H9 (cell line): ENCODE results near the gene TMEM248. TPM values are rescaled to one million over a fixed set of nuclear protein-coding genes. Genes with fewer than 3 reads are reported as not detected.

Source experiments
- DNase-seq: peaks from one replicate; pipeline ENCODE4 v3.0.0-alpha.2; 2017
- H2AFZ ChIP-seq: one replicate; pipeline ENCODE4 v1.6.1; 2013; ENCODE audit warnings: mild to moderate bottlenecking, low read length, control low read depth, moderate library complexity
- H2AK5ac ChIP-seq: 2 replicates; pipeline ENCODE4 v1.6.1; 2013; ENCODE audit warnings: low read length, control low read depth, mixed read lengths; ENCODE audit not compliant: insufficient read length
- H2BK120ac ChIP-seq: one replicate; pipeline ENCODE4 v1.6.1; 2013; ENCODE audit warnings: low read depth, mild to moderate bottlenecking, low read length, control low read depth, inconsistent platforms; ENCODE audit not compliant: poor library complexity, severe bottlenecking
- H2BK12ac ChIP-seq: 2 replicates; pipeline ENCODE4 v1.6.1; 2013; ENCODE audit warnings: low read length, control low read depth, mixed read lengths, low read depth; ENCODE audit not compliant: insufficient read length
- H2BK15ac ChIP-seq: 2 replicates; pipeline ENCODE4 v1.6.1; 2013; ENCODE audit warnings: low read depth, low read length, control low read depth
- H2BK20ac ChIP-seq: one replicate; pipeline ENCODE4 v1.6.1; 2013; ENCODE audit warnings: low read depth, mild to moderate bottlenecking, low read length, control low read depth, inconsistent platforms; ENCODE audit not compliant: poor library complexity, severe bottlenecking
- H2BK5ac ChIP-seq: 2 replicates; pipeline ENCODE4 v1.6.1; 2013; ENCODE audit warnings: low read length, control low read depth, mixed read lengths; ENCODE audit not compliant: insufficient read length
- H3K14ac ChIP-seq: 2 replicates; pipeline ENCODE4 v1.6.1; 2013; ENCODE audit warnings: low read length, control low read depth; ENCODE audit not compliant: insufficient read depth
- H3K18ac ChIP-seq: 2 replicates; pipeline ENCODE4 v1.6.1; 2013; ENCODE audit warnings: low read depth, mild to moderate bottlenecking, mixed read lengths, low read length, control low read depth; ENCODE audit not compliant: insufficient read length
- H3K23ac ChIP-seq: 2 replicates; pipeline ENCODE4 v1.6.1; 2013; ENCODE audit warnings: low read length, control low read depth, mixed read lengths, low read depth; ENCODE audit not compliant: insufficient read length
- H3K23me2 ChIP-seq: 2 replicates; pipeline ENCODE4 v1.6.1; 2013; ENCODE audit warnings: low read depth, mild to moderate bottlenecking, mixed read lengths, low read length, control low read depth; ENCODE audit not compliant: insufficient read length, poor library complexity, severe bottlenecking
- H3K27ac ChIP-seq: 2 replicates; pipeline ENCODE4 v1.5.1; 2013; ENCODE audit warnings: low read length, control low read depth, mixed read lengths, low read depth; ENCODE audit not compliant: insufficient read length
- H3K27me3 ChIP-seq: 2 replicates; pipeline ENCODE4 v1.6.1; 2013; ENCODE audit warnings: low read length, control low read depth, inconsistent platforms; ENCODE audit not compliant: insufficient read depth
- H3K4ac ChIP-seq: 2 replicates; pipeline ENCODE4 v1.6.1; 2013; ENCODE audit warnings: low read depth, mild to moderate bottlenecking, control low read depth, inconsistent platforms, low read length, moderate library complexity
- H3K4me1 ChIP-seq: 2 replicates; pipeline ENCODE4 v1.6.1; 2013; ENCODE audit warnings: low read length, control low read depth, inconsistent platforms; ENCODE audit not compliant: insufficient read depth
- H3K4me2 ChIP-seq: 2 replicates; pipeline ENCODE4 v1.6.1; 2013; ENCODE audit warnings: low read length, control low read depth, mixed read lengths; ENCODE audit not compliant: insufficient read length, insufficient read depth
- H3K56ac ChIP-seq: 2 replicates; pipeline ENCODE4 v1.6.1; 2013; ENCODE audit warnings: low read depth, mild to moderate bottlenecking, mixed read lengths, low read length, control low read depth; ENCODE audit not compliant: insufficient read length
- H3K79me1 ChIP-seq: 2 replicates; pipeline ENCODE4 v1.6.1; 2013; ENCODE audit warnings: low read depth, mild to moderate bottlenecking, moderate library complexity, low read length, control low read depth, inconsistent platforms; ENCODE audit not compliant: insufficient read depth, poor library complexity, severe bottlenecking
- H3K79me2 ChIP-seq: 2 replicates; pipeline ENCODE4 v1.6.1; 2013; ENCODE audit warnings: low read length, control low read depth, inconsistent platforms; ENCODE audit not compliant: insufficient read depth
- H3K9ac ChIP-seq: 2 replicates; pipeline ENCODE4 v1.6.1; 2013; ENCODE audit warnings: low read length, control low read depth, mixed read lengths; ENCODE audit not compliant: insufficient read length; ENCODE audit errors: extremely low read depth
- H3K9me3 ChIP-seq: one replicate; pipeline ENCODE4 v1.6.1; 2013; ENCODE audit warnings: low read depth, low read length, inconsistent platforms; ENCODE audit not compliant: control insufficient read depth
- H3T11ph ChIP-seq: one replicate; pipeline ENCODE4 v1.6.1; 2013; ENCODE audit warnings: mild to moderate bottlenecking, low read length, control low read depth, inconsistent platforms
- H4K20me1 ChIP-seq: one replicate; pipeline ENCODE4 v1.6.1; 2013; ENCODE audit not compliant: control insufficient read depth, insufficient read length, insufficient read depth
- H4K5ac ChIP-seq: 2 replicates; pipeline ENCODE4 v1.6.1; 2013; ENCODE audit warnings: low read depth, mild to moderate bottlenecking, mixed read lengths, low read length, control low read depth; ENCODE audit not compliant: insufficient read length
- H4K8ac ChIP-seq: replicated peaks from 2 replicates; pipeline ENCODE4 v1.6.1; 2013; ENCODE audit warnings: low read length, control low read depth, mixed read lengths, low read depth; ENCODE audit not compliant: insufficient read length
- H4K91ac ChIP-seq: 2 replicates; pipeline ENCODE4 v1.6.1; 2013; ENCODE audit warnings: low read depth, mild to moderate bottlenecking, moderate library complexity, mixed read lengths, low read length, control low read depth; ENCODE audit not compliant: insufficient read length
- H3K27ac Mint-ChIP-seq, 3 experiments: 2 replicates in 2 of 3; 3 replicates in 1 of 3; pipeline ENCODE4 v1.8.0; 2020 to 2021; ENCODE audit warnings: mixed read lengths in 3 of 3, mild to moderate bottlenecking in 1 of 3, moderate library complexity in 1 of 3
- H3K27me3 Mint-ChIP-seq: 2 replicates; pipeline ENCODE4 v1.8.0; 2021; ENCODE audit warnings: low read depth, mild to moderate bottlenecking, moderate library complexity, mixed read lengths
- H3K36me3 Mint-ChIP-seq, 3 experiments: 2 replicates in 2 of 3; 3 replicates in 1 of 3; pipeline ENCODE4 v1.8.0; 2020 to 2021; ENCODE audit warnings: low read depth in 3 of 3, mixed read lengths in 3 of 3; ENCODE audit not compliant: insufficient read depth in 1 of 3
- H3K4me1 Mint-ChIP-seq, 2 experiments: 2 replicates each; pipeline ENCODE4 v1.8.0; 2020; ENCODE audit warnings: mixed read lengths in 2 of 2
- H3K4me3 Mint-ChIP-seq, 2 experiments: 2 replicates in 1 of 2; 3 replicates in 1 of 2; pipeline ENCODE4 v1.8.0; 2020 to 2021; ENCODE audit warnings: mild to moderate bottlenecking in 2 of 2, mixed read lengths in 2 of 2, moderate library complexity in 1 of 2
- H3K9me3 Mint-ChIP-seq, 2 experiments: 2 replicates in 1 of 2; 3 replicates in 1 of 2; pipeline ENCODE4 v1.8.0; 2020; ENCODE audit warnings: mild to moderate bottlenecking in 2 of 2, mixed read lengths in 2 of 2, moderate library complexity in 1 of 2
- WGBS: extraction: QIAGEN DNeasy Blood & Tissue Kit; methylation state at CpG from one replicate; pipeline ENCODE4 v1.1.7; 2013; ENCODE audit warnings: missing lambda C conversion rate, low lambda C conversion rate, mixed read lengths; ENCODE audit not compliant: insufficient read length; ENCODE audit errors: extremely low coverage; 5-methylcytosine and 5-hydroxymethylcytosine counted together
- total RNA-seq: library from RNA; stranded (reverse); gene quantifications from 2 replicates; pipeline ENCODE4 v1.2.1, GENCODE V29; 2021
- TF ChIP-seq, protein P1 (sequence below): fragments of 200-600 bp; sonication (generic); conservative IDR thresholded peaks from 3 replicates; pipeline ENCODE4 v1.8.0; 2021; ENCODE audit warnings: antibody characterized with exemption, mild to moderate bottlenecking

Gene TMEM248
- total RNA-seq, 1 experiment from 2014 or later = 74.2 TPM

DNA sequence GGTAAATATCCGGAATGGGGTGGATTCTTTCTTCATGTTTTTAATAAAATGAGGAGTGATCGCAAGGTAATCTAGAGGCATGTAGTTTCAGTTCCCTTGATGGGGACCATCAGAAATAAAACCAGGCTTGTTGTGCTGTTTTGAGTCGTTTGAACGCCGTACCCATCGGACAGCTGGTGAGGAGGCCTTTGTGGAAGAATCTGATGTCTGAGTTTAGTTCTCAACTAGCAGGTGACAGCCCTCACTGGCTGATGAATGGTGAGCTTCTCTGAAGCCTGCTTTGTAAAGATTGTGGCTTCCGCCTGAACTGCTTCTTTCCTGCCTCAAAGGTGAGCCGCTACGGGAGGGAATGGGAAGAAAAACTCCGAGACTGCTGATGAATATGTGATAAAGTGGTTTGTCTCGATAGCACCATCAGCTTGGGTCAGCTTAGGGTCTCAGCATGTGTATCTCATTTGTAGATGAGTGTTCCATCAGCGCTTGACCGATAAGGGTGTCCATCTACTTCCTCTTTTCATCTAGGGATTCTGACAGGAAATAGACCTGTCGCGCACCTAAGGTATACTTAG lies 977 bp downstream of the TMEM248 start:
- H3K14ac ChIP-seq = no peak overlapping the region
- peak overlapping the region; percentile 79 for H3K9ac ChIP-seq
- H3K4ac ChIP-seq = no peak overlapping the region
- no peak overlapping the region for H2BK12ac ChIP-seq
- peak overlapping the region; percentile 93 for H3K4me2 ChIP-seq
- H3K23ac ChIP-seq = no peak overlapping the region
- no peaks in the 10 kb centered on the region; the same call in 1 of the 2 replicates for H3K27me3 ChIP-seq
- H3K36me3 Mint-ChIP-seq = peaks cover 5 to 11% (median 7%) of the 10 kb centered on the region in 3 experiments; a peak in 5 of 7 replicates
- H3K9me3 ChIP-seq = no peaks in the 10 kb centered on the region
- H3K27ac ChIP-seq = no peak overlapping the region
- no peak overlapping the region for H2AK5ac ChIP-seq
- H3K4me1 ChIP-seq = no peaks in the 10 kb centered on the region; the same call in 1 of the 2 replicates
- no peak overlapping the region for H2BK120ac ChIP-seq
- peak overlapping the region; percentile 78 to 91 (median 90) for H3K27ac Mint-ChIP-seq
- peaks cover 13 to 14% of the 10 kb centered on the region in 2 experiments for H3K4me1 Mint-ChIP-seq
- H4K20me1 ChIP-seq = no peaks in the 10 kb centered on the region
- H3T11ph ChIP-seq = no peak overlapping the region
- no peaks in the 10 kb centered on the region for H3K27me3 Mint-ChIP-seq
- no peak overlapping the region for H4K5ac ChIP-seq
- H3K23me2 ChIP-seq = peaks cover 3% of the 10 kb centered on the region
- H2BK15ac ChIP-seq = no peak overlapping the region
- H3K4me3 Mint-ChIP-seq = peak overlapping the region; percentile 86 to 95
- no peak overlapping the region for H4K91ac ChIP-seq
- TF ChIP-seq, protein P1, sequence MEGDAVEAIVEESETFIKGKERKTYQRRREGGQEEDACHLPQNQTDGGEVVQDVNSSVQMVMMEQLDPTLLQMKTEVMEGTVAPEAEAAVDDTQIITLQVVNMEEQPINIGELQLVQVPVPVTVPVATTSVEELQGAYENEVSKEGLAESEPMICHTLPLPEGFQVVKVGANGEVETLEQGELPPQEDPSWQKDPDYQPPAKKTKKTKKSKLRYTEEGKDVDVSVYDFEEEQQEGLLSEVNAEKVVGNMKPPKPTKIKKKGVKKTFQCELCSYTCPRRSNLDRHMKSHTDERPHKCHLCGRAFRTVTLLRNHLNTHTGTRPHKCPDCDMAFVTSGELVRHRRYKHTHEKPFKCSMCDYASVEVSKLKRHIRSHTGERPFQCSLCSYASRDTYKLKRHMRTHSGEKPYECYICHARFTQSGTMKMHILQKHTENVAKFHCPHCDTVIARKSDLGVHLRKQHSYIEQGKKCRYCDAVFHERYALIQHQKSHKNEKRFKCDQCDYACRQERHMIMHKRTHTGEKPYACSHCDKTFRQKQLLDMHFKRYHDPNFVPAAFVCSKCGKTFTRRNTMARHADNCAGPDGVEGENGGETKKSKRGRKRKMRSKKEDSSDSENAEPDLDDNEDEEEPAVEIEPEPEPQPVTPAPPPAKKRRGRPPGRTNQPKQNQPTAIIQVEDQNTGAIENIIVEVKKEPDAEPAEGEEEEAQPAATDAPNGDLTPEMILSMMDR = no peak
- H2BK5ac ChIP-seq = no peak overlapping the region
- H3K18ac ChIP-seq = no peak overlapping the region
- H2BK20ac ChIP-seq = no peak overlapping the region
- no peak for DNase-seq
- H3K79me2 ChIP-seq = peaks cover 22% of the 10 kb centered on the region; the same call in 1 of the 2 replicates
- H3K79me1 ChIP-seq = no peaks in the 10 kb centered on the region
- H2AFZ ChIP-seq = no peak overlapping the region
- H3K56ac ChIP-seq = no peak overlapping the region
- no peaks in the 10 kb centered on the region for H3K9me3 Mint-ChIP-seq
- no CpG with 5 or more reads among the region's 15 CpGs for WGBS
- H4K8ac ChIP-seq = no peak overlapping the region
